Measurements from ENCODE around the gene TRIM66. TPM values are rescaled to one million over a fixed set of nuclear protein-coding genes. Genes with fewer than 3 reads are reported as not detected.

Gene TRIM66
- total and polyA plus RNA-seq, 2 donors (not counting 1 experiment from before 2014, with no cell fraction given) = 3.9 to 13.7 TPM

- Histone ChIP-seq H3K4me3 (replicated peaks in 1 of 4; ENCODE audit: control extremely low read depth in 1 of 4, insufficient read depth in 1 of 4, low read depth in 3 of 4, low read length in 4 of 4) (peak overlapping the region; percentile 4 to 100 (median 94)), H3K4me1 (ENCODE audit: control insufficient read depth, extremely low read depth, insufficient read depth, low read length) (peaks cover 16% of the 10 kb centered on the region), H3K4me2 (ENCODE audit: extremely low read depth, insufficient read depth, low read length) (peak overlapping the region; percentile 91), H3K9ac (ENCODE audit: insufficient read depth, low read length) (no peak overlapping the region), H3K27me3 (ENCODE audit: control insufficient read depth, insufficient read depth, low read length) (no peaks in the 10 kb centered on the region), H3K27ac (ENCODE audit: insufficient read depth, low read length) (no peak overlapping the region), H3K79me2 (ENCODE audit: control insufficient read depth, insufficient read depth, low read length) (peaks cover 43% of the 10 kb centered on the region), H3K36me3 (ENCODE audit: control insufficient read depth, insufficient read depth, low read length) (peaks cover 18% of the 10 kb centered on the region), H4K20me1 (ENCODE audit: control insufficient read depth, extremely low read depth, insufficient read depth, low read length) (no peaks in the 10 kb centered on the region), H3K9me3 (ENCODE audit: control insufficient read depth, insufficient read depth, low read depth, low read length) (no peaks in the 10 kb centered on the region), H2AFZ (ENCODE audit: low read length) (no peak overlapping the region)
- TF ChIP-seq EZH2 (IDR thresholded peaks at IDR 0.05; ENCODE audit: low read length, missing control alignments) (no peak), CTCF (conservative IDR thresholded peaks at IDR 0.05 in 1 of 2, IDR thresholded peaks at IDR 0.05 in 1 of 2; ENCODE audit: low read depth in 1 of 2, low read length in 2 of 2) (no peak)
- DNase-seq (ENCODE audit: low read depth in 2 of 2) = no peak
Observed at GRCh38 chr11:8685306-8685705, 2.8 kb upstream of the TRIM66 start.

- Histone ChIP-seq H4K20me1 (ENCODE audit: control insufficient read depth, extremely low read depth, insufficient read depth, low read length) (no peaks in the 10 kb centered on the region), H3K79me2 (ENCODE audit: control insufficient read depth, insufficient read depth, low read length) (peaks cover 43% of the 10 kb centered on the region), H3K27ac (ENCODE audit: insufficient read depth, low read length) (peak overlapping the region; percentile 98), H3K4me1 (ENCODE audit: control insufficient read depth, extremely low read depth, insufficient read depth, low read length) (peaks cover 13% of the 10 kb centered on the region), H3K4me2 (ENCODE audit: extremely low read depth, insufficient read depth, low read length) (peak overlapping the region; percentile 91), H3K36me3 (ENCODE audit: control insufficient read depth, insufficient read depth, low read length) (peaks cover 18% of the 10 kb centered on the region), H2AFZ (ENCODE audit: low read length) (no peak overlapping the region), H3K9ac (ENCODE audit: insufficient read depth, low read length) (no peak overlapping the region), H3K27me3 (ENCODE audit: control insufficient read depth, insufficient read depth, low read length) (no peaks in the 10 kb centered on the region), H3K4me3 (replicated peaks in 1 of 4; ENCODE audit: control extremely low read depth in 1 of 4, insufficient read depth in 1 of 4, low read depth in 3 of 4, low read length in 4 of 4) (peak overlapping the region; percentile 89 to 100 (median 97)), H3K9me3 (ENCODE audit: control insufficient read depth, insufficient read depth, low read depth, low read length) (no peaks in the 10 kb centered on the region)
- no peak for TF ChIP-seq EZH2 (IDR thresholded peaks at IDR 0.05; ENCODE audit: low read length, missing control alignments)
- TF ChIP-seq CTCF (conservative IDR thresholded peaks at IDR 0.05 in 1 of 2, IDR thresholded peaks at IDR 0.05 in 1 of 2; ENCODE audit: low read depth in 1 of 2, low read length in 2 of 2) = no peak
- DNase-seq (ENCODE audit: low read depth in 2 of 2) = no peak
Observed at GRCh38 chr11:8684600-8685290, 2.3 kb upstream of the TRIM66 start.

- H3K27ac ChIP-seq (ENCODE audit: insufficient read depth, low read length) = peak overlapping the region; percentile 98
- H2AFZ ChIP-seq (ENCODE audit: low read length) = no peak overlapping the region
- DNase-seq (ENCODE audit: low read depth in 2 of 2) = no peak
- peaks cover 11% of the 10 kb centered on the region for H3K4me1 ChIP-seq (ENCODE audit: control insufficient read depth, extremely low read depth, insufficient read depth, low read length)
- H3K4me3 ChIP-seq (replicated peaks in 1 of 4; ENCODE audit: control extremely low read depth in 1 of 4, insufficient read depth in 1 of 4, low read depth in 3 of 4, low read length in 4 of 4) = peak overlapping the region; percentile 89 to 100 (median 97)
- no peaks in the 10 kb centered on the region for H3K9me3 ChIP-seq (ENCODE audit: control insufficient read depth, insufficient read depth, low read depth, low read length)
- peak overlapping the region; percentile 91 for H3K4me2 ChIP-seq (ENCODE audit: extremely low read depth, insufficient read depth, low read length)
- H3K79me2 ChIP-seq (ENCODE audit: control insufficient read depth, insufficient read depth, low read length) = peaks cover 43% of the 10 kb centered on the region
- H3K9ac ChIP-seq (ENCODE audit: insufficient read depth, low read length) = peak overlapping the region; percentile 99
- H3K27me3 ChIP-seq (ENCODE audit: control insufficient read depth, insufficient read depth, low read length) = no peaks in the 10 kb centered on the region
- TF ChIP-seq CTCF (conservative IDR thresholded peaks at IDR 0.05 in 1 of 2, IDR thresholded peaks at IDR 0.05 in 1 of 2; ENCODE audit: low read depth in 1 of 2, low read length in 2 of 2) (no peak), EZH2 (IDR thresholded peaks at IDR 0.05; ENCODE audit: low read length, missing control alignments) (no peak)
- peaks cover 18% of the 10 kb centered on the region for H3K36me3 ChIP-seq (ENCODE audit: control insufficient read depth, insufficient read depth, low read length)
- no peaks in the 10 kb centered on the region for H4K20me1 ChIP-seq (ENCODE audit: control insufficient read depth, extremely low read depth, insufficient read depth, low read length)
Observed at GRCh38 chr11:8683115-8683807, 796 bp upstream of the TRIM66 start.

Measured in fibroblast of lung (primary cell).